Measurements from ENCODE around the gene CSMD2.

GRCh38 chr1:33895976-33896375 lies 269.1 kb downstream of the CSMD2 start:
- TF ChIP-seq CTCF (IDR thresholded peaks at IDR 0.05) (no peak), IRF2 (CRISPR knock-in tag; IDR thresholded peaks at IDR 0.05; ENCODE audit: borderline replicate concordance, low read depth) (no peak), MAX (CRISPR knock-in tag; IDR thresholded peaks at IDR 0.05) (no peak), CREB1 (CRISPR knock-in tag; IDR thresholded peaks at IDR 0.05) (no peak), TEAD1 (CRISPR knock-in tag; IDR thresholded peaks at IDR 0.05) (no peak), TEAD4 (CRISPR knock-in tag; IDR thresholded peaks at IDR 0.05) (no peak), USF2 (CRISPR knock-in tag; IDR thresholded peaks at IDR 0.05) (no peak), ETV6 (CRISPR knock-in tag; IDR thresholded peaks at IDR 0.05) (no peak), PRRX2 (CRISPR knock-in tag; IDR thresholded peaks at IDR 0.05) (no peak)

Data from WTC11 (cell line).